NB4 (cell line): ENCODE data around the gene ORMDL2.
A peak's percentile ranks its signal among the peaks of the same experiment; 100 is the strongest.

Source experiments
- DNase-seq: peaks from one replicate; pipeline ENCODE4 v3.0.0; 2010; ENCODE audit warnings: low read depth
- H3K4me3 ChIP-seq: one replicate; pipeline ENCODE4 v1.5.1; 2011; ENCODE audit warnings: mild to moderate bottlenecking, low read depth, low read length, moderate library complexity
- CTCF ChIP-seq: IDR thresholded peaks from one replicate; pipeline ENCODE4 v1.5.1; 2012; ENCODE audit warnings: low read depth, low read length
- MAX ChIP-seq: IDR thresholded peaks from 2 replicates; pipeline ENCODE4 v1.6.1; 2011; ENCODE audit warnings: low read depth, low read length
- MYC ChIP-seq: IDR thresholded peaks from 2 replicates; pipeline ENCODE4 v1.6.1; 2011; ENCODE audit warnings: low read depth, low read length
- POLR2A ChIP-seq: IDR thresholded peaks from 2 replicates; pipeline ENCODE4 v1.6.1; 2011; ENCODE audit warnings: mild to moderate bottlenecking; ENCODE audit not compliant: insufficient read length; ENCODE audit errors: extremely low read depth

Gene ORMDL2

GRCh38 chr12:55789893-55790292, 27.9 kb upstream of the ORMDL2 start:
- no peak overlapping the region for H3K4me3 ChIP-seq
- no peak for DNase-seq
- TF ChIP-seq POLR2A (no peak), MYC (no peak)

GRCh38 chr12:55795950-55796349, 21.9 kb upstream of the ORMDL2 start:
- no peak overlapping the region for H3K4me3 ChIP-seq
- no peak for DNase-seq
- TF ChIP-seq MAX (no peak), POLR2A (no peak), MYC (no peak), CTCF (no peak)

GRCh38 chr12:55797068-55797467, 20.8 kb upstream of the ORMDL2 start:
- TF ChIP-seq MAX (no peak), CTCF (peak; percentile 64)
- no peak overlapping the region for H3K4me3 ChIP-seq
- DNase-seq: peak; percentile 64

GRCh38 chr12:55797550-55797949, 20.3 kb upstream of the ORMDL2 start:
- no peak overlapping the region for H3K4me3 ChIP-seq
- DNase-seq: no peak
- no peak for TF ChIP-seq MAX
- TF ChIP-seq POLR2A: no peak
- TF ChIP-seq MYC: no peak
- no peak for TF ChIP-seq CTCF

- DNase-seq: no peak
- TF ChIP-seq MAX (no peak), MYC (no peak), POLR2A (no peak), CTCF (no peak)
- H3K4me3 ChIP-seq: no peak overlapping the region
Observed at GRCh38 chr12:55806982-55807381, 10.9 kb upstream of the ORMDL2 start.

- no peak for TF ChIP-seq CTCF
- TF ChIP-seq MYC: no peak
- TF ChIP-seq MAX: no peak
- no peak for TF ChIP-seq POLR2A
Observed at GRCh38 chr12:55809274-55809673, 8.6 kb upstream of the ORMDL2 start.

More at GRCh38 chr12:55809274-55809673, 8.6 kb upstream of the ORMDL2 start:
- no peak for DNase-seq
- H3K4me3 ChIP-seq: no peak overlapping the region
